Measurements from ENCODE around the gene ZFPM1.

The ZFPM1 gene

GRCh38 chr16:88448461-88449266 lies 4.4 kb upstream of the ZFPM1 start:
- no peak for DNase-seq (ENCODE audit: low read depth in 3 of 3)

GRCh38 chr16:88449267-88449561 lies 3.9 kb upstream of the ZFPM1 start:
- DNase-seq (ENCODE audit: low read depth in 3 of 3): no peak

DNA sequence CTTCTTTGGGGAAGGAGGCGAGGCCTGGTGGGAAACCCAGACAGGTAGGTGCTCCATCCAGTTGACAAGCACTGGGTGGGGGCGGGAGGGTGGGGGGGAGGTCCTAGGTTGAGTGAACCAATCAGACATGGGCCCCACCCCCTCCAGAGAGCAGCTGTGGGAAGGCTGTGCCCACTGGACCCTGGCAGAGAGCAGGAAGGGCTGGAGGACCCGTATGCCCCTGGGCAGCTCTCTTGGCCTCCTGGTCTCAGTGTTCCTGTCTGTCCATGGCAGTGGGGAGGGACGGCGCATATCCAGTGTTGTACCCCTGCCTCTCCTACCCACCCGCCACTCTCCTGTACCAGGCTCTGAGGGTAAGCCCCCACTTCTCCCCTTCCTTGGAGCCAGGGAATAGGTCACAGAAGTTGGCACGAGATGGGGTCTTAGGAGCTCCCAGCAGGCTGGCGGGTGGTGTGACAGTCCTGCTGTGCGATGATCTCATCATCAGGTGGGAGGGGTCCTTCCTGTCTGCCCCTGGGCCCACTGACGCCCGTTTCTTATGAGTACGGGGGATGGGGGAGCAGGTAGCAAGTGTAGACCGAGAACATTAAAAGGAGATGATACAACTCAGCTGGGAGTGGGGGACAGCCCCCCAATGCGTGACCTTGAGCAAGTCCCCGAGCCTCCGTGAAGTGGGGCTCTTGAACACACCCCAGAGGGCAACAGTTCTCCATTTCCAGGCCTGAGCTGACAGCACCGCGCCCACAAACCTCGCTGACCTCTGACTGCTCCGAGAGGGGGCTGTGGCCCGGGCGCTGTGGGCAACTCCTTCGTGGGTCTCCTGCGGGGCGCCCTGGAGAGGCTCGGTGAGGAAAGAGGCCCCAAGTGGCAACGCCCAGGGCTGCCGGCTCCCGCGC lies 1.2 kb upstream of the ZFPM1 start:
- DNase-seq (ENCODE audit: low read depth in 3 of 3): no peak

GRCh38 chr16:88452482-88453216 lies 431 bp upstream of the ZFPM1 start:
- DNase-seq (ENCODE audit: low read depth in 3 of 3): peak; percentile 93 to 99 (median 98)

- DNase-seq (ENCODE audit: low read depth in 3 of 3): peak in 1 of 3 experiments; percentile 39
Measured at GRCh38 chr16:88453611-88454522, 787 bp downstream of the ZFPM1 start.

- DNase-seq (ENCODE audit: low read depth in 3 of 3): peak in 1 of 3 experiments; percentile 47
Measured at GRCh38 chr16:88454523-88454947, 1.5 kb downstream of the ZFPM1 start.

DNA sequence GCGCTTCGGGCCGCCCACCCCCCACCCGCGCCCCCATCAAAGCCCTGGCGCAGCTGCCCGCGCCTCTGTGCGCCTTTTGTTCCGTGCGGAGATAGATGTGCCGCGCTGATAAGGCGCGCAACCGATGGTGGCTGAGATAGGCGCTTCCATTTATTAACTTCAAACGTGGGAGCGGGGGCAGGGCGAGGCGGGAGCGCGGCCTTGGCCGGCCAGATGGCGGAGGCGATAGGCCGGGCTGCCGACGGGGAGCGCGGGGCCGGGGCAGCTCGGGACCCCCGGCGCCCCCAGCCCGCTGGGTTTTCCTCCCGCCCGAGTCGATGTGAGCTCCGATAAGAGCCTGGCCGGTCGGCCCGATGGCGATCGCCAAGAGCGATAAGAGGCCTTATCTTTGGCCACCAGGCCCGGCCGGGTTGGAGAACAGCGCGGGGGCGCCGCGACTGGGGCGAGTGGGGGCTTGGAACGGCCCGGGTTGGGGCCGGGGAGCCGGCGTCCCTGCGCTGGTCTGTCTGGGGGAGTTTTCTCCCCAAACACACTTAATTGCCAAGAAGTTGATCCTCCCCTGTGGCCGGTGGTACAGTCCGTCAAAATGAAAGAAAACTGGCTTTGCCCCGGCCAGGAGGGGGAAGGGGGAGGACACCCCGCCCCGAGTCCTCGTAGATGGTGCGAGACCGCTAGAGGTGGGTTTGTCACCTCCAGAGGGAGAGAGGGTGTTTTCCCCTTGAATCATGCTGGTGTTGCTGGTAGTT lies 2.7 kb downstream of the ZFPM1 start:
- peak; percentile 59 to 83 (median 64) for DNase-seq (ENCODE audit: low read depth in 3 of 3)

DNA sequence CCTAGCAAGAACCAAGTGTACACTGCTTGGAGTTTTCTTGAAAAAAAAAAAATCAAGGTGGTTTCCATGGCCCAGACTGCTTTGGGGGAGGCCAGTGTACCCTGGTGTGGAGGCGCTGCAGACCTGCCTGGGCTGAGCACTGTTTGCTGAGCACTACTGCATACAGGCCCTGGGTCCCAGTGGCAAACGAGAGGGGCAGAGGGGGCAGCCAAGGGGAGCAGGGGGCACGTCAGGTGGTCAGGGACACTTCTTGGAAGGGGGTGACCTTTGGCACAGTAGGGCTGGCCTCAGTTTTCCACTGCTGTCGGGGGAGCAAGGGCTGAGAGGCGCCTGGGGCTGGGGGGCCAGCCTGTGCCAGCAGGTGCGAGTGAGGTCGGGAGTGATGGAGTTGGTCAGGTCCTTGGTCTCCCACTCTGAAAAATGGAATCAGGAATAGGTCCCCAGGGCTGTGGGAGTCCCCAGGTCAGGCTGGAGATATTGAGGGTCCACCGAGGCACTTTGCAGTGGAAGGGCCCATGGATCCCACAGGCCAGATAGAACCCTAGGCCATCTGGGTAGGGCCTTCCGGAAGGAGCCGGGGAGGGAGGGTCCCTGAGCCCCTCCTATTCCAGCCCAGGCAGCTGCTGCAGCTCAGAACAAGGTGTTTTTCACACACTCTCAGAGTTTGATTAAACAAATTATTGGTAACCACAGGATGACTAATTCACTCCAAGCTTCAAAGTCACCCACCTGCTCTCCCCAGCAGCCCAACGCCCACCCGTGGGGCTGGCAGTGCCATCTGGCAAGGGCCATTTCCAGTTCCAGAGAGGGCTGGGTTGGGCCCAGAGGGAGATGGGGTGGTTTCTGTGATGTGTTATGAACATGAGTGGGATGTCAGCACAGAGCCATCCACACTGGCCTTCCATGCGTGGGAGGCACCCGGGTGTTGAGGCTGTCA lies 3.5 kb downstream of the ZFPM1 start:
- DNase-seq (ENCODE audit: low read depth in 3 of 3): peak; percentile 58 to 72 (median 63)

- DNase-seq (ENCODE audit: low read depth in 3 of 3): no peak
Measured at GRCh38 chr16:88458039-88458772, 5.1 kb downstream of the ZFPM1 start.

GRCh38 chr16:88458773-88459235 lies 5.7 kb downstream of the ZFPM1 start:
- DNase-seq (ENCODE audit: low read depth in 3 of 3): no peak

GRCh38 chr16:88459366-88460073 lies 6.4 kb downstream of the ZFPM1 start:
- DNase-seq (ENCODE audit: low read depth in 3 of 3): no peak

DNA sequence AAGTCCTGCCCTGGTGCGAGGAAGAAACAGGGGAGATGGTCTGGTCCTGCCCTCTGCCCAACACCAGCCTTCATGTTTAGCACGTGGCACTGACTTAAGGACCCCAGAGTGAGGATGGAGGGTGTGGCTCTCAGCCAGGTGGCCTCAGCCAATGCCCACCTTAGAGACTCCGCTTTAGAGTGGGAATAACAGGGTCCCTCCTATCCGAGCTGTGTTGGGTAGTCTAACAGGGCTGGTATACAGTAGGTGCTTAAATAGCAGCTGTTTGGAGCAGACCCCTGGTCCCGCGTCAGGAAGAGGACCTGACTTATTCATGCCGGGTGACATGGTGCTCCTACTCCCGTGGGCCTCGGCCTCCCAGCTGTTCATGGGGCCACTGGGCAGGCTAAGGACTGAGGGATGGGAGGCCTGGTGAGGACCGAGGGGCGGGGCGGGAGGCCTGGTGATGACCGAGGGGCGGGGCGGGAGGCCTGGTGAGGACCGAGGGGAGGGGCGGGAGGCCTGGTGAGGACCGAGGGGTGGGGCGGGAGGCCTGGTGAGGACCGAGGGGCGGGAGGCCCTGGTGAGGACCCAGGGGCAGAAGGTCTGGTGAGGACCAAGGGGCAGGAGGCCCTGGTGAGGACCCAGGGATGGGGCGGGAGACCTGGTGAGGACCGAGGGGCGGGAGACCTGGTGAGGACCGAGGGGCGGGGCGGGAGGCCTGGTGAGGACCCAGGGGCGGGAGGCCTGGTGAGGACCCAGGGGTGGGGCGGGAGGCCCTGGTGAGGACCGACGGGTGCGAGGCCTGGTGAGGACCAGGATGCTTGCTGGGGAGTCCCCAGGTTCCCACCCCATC lies 7.6 kb downstream of the ZFPM1 start:
- DNase-seq (ENCODE audit: low read depth in 3 of 3): no peak

GRCh38 chr16:88461331-88462269 lies 8.5 kb downstream of the ZFPM1 start:
- no peak for DNase-seq (ENCODE audit: low read depth in 3 of 3)

DNA sequence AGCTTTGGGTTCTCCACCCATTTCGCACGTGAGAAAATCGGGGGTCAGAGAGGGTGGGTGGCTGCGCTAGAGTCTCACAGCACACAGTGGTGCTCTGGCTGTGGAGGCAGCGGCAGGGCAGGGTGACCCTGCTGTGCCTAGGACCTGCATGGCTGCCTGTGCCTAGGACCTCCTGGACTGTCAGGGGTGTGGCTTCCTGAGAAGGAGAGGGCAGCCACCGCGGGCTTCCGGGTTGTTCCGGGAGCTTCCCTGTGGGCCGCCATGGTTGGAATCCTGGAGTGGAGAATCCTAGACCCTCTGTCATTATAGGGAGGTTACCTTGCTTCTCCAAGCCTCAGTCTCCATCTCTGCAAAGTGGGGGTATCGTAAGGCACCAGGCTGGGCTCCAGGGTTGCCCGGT lies 9.3 kb downstream of the ZFPM1 start:
- no peak for DNase-seq (ENCODE audit: low read depth in 3 of 3)

- DNase-seq (ENCODE audit: low read depth in 3 of 3): no peak
Measured at GRCh38 chr16:88463411-88463810, 10.3 kb downstream of the ZFPM1 start.

All from stimulated activated CD4-positive, alpha-beta T cell treated with anti-CD3 and anti-CD28 coated beads, TNF-alpha, amount 100 ng/mL, for 24 hours (primary cell).